Lower leg skin (tissue), 3 donors: Measurements from ENCODE around the gene OR8U1.

ENCODE experiments used
- POLR2A ChIP-seq, 2 donors: fragments of 450-650 bp; IDR thresholded peaks; one replicate each; pipeline ENCODE4 v1.6.1; 2016 to 2017; ENCODE audit warnings: antibody characterized with exemption in 2 of 2, mild to moderate bottlenecking in 1 of 2, moderate library complexity in 1 of 2
- TF ChIP-seq, protein P1 (sequence below), 3 donors: fragments of 450-650 bp; IDR thresholded peaks; one replicate each; pipeline ENCODE4 v1.5.1; 2016; ENCODE audit warnings: antibody characterized with exemption in 3 of 3, mild to moderate bottlenecking in 3 of 3, moderate library complexity in 2 of 3

GRCh38 chr11:56353991-56354390, 21.4 kb upstream of the OR8U1 start, which contains the start of gene OR8J1:
- TF ChIP-seq, protein P1, sequence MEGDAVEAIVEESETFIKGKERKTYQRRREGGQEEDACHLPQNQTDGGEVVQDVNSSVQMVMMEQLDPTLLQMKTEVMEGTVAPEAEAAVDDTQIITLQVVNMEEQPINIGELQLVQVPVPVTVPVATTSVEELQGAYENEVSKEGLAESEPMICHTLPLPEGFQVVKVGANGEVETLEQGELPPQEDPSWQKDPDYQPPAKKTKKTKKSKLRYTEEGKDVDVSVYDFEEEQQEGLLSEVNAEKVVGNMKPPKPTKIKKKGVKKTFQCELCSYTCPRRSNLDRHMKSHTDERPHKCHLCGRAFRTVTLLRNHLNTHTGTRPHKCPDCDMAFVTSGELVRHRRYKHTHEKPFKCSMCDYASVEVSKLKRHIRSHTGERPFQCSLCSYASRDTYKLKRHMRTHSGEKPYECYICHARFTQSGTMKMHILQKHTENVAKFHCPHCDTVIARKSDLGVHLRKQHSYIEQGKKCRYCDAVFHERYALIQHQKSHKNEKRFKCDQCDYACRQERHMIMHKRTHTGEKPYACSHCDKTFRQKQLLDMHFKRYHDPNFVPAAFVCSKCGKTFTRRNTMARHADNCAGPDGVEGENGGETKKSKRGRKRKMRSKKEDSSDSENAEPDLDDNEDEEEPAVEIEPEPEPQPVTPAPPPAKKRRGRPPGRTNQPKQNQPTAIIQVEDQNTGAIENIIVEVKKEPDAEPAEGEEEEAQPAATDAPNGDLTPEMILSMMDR (IDR thresholded peaks at IDR 0.05), result no peak
- TF ChIP-seq POLR2A (IDR thresholded peaks at IDR 0.05), result no peak
